ENCODE data around the gene KIF6.
"Not testable (repeated sequence)": the region's sequence is repeated elsewhere in the genome, so short reads cannot be mapped to it uniquely, and the experiment has no call there.

The KIF6 gene

DNA sequence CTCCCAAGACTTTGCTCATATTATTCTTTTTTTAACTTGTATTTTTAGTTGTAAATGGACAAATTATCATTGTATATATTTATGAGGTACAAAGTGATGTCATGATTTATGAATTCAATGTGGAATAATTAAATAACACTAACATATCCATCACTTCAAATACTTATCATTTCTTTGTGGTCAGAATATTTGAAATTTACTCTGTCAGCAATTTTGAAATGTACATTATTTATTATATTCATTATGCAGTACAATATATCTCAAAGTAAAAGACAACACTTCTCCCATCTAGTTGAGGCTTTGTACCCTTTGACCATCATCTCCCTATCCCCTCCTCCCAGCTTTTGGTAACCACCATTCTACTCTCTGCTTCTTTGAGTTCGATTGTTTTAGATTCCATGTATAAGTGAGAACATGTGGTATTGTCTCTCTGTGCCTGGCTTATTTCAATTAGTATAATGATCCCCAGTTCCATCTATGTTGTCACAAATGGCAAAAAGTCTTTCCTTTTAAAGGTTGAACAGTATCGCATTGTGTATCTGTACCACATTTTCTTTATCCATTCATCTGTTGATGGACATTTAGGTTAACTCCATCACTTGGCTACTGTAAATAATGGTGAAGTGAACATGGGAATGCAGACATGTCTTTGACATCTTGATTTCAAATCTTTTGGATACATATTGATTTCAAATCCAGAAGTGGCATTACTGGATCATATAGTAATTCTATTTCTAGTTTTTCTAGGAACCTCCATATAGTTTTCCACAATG lies 197.2 kb downstream of the KIF6 start:
- H3K36me3 Mint-ChIP-seq (ENCODE audit: insufficient read depth), result no peaks in the 10 kb centered on the region

DNA sequence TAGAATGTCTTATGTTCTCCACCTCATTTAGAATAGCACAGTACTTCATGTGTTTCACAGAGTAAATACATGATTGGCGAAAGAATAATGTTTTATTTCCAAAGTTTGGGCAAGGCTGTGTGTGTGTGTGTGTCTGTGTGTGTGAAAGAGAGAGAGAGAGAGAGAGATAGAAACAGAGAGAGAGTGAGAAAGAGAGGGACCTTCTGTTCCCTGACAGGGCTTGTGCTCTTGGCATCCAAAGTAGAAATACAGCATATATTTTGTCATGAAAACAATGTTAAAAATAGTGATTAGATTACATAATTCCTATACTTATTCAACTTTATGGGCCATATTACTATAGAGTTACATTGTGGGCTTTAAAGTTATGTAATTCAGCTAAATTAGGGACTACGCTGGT lies 201.2 kb downstream of the KIF6 start:
- Mint-ChIP-seq H3K36me3 (ENCODE audit: insufficient read depth) (no peaks in the 10 kb centered on the region), H3K9me3 (no peaks in the 10 kb centered on the region), H3K27me3 (peaks cover 16 to 25% of the 10 kb centered on the region in 2 donors), H3K27ac (no peak overlapping the region), H3K4me1 (ENCODE audit: low read depth in 2 of 2) (no peaks in the 10 kb centered on the region), H3K4me3 (no peak overlapping the region)
- DNase-seq, result no peak
- no peak for ATAC-seq (replicated peaks)

More for the DNA sequence above, 197.2 kb downstream of the KIF6 start:
- H3K4me3 Mint-ChIP-seq, result no peak overlapping the region
- DNase-seq, result no peak
- ATAC-seq (replicated peaks), result no peak
- no peak overlapping the region for H3K27ac Mint-ChIP-seq
- H3K4me1 Mint-ChIP-seq (ENCODE audit: low read depth in 2 of 2), result no peaks in the 10 kb centered on the region
- peaks cover 0 to 4% of the 10 kb centered on the region in 2 donors for H3K9me3 Mint-ChIP-seq
- peaks cover 47 to 53% of the 10 kb centered on the region in 2 donors for H3K27me3 Mint-ChIP-seq

DNA sequence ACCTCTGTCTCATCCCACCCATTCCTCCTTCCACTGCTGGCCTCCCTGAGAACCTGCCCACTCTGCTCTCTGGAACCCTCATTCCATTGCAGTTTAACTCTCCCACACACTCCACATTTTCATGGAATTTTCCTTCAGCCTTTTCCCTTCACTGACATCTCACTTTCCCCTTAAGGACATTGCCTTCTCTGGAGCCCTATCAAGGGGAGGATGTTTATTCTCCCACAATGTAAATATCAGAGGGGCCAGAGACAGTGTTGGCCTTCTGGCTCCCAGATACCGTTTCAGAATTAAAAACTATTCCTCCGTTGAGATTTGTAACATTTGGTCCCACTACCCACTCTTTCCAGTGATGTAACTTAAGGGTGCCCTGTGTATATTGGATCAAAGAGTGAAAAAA lies 203.2 kb downstream of the KIF6 start:
- no peaks in the 10 kb centered on the region for H3K9me3 Mint-ChIP-seq
- DNase-seq, result no peak
- H3K4me1 Mint-ChIP-seq (ENCODE audit: low read depth in 2 of 2), result no peaks in the 10 kb centered on the region
- H3K4me3 Mint-ChIP-seq, result no peak overlapping the region
- H3K27ac Mint-ChIP-seq, result no peak overlapping the region
- no peak for ATAC-seq (replicated peaks)
- no peaks in the 10 kb centered on the region for H3K36me3 Mint-ChIP-seq (ENCODE audit: insufficient read depth)
- H3K27me3 Mint-ChIP-seq, result peaks cover 16 to 26% of the 10 kb centered on the region in 2 donors

DNA sequence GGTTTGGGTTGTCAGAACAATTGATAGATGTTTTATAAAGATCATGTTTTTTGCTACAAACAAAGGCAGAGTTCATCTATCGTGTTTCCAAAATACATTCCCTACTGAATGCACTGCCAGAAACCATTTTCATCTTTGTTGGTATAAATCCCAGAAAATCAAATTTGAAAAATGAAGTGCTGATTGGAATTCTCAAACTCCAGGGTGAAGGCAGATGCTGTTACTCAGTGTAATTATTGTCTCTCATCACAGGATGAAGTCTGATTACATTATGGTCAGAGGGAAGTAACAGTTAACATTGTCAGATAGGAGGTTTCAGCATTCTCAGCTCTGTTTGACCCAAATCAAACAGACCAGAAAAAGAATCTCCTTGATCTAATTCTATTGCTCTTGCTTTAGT lies 204.3 kb downstream of the KIF6 start:
- ATAC-seq (replicated peaks) (no peak), DNase-seq (no peak)
- Mint-ChIP-seq H3K4me3 (no peak overlapping the region), H3K27me3 (peaks cover 9 to 23% of the 10 kb centered on the region in 2 donors), H3K4me1 (ENCODE audit: low read depth in 2 of 2) (no peaks in the 10 kb centered on the region), H3K36me3 (ENCODE audit: insufficient read depth) (no peaks in the 10 kb centered on the region), H3K27ac (no peak overlapping the region), H3K9me3 (no peaks in the 10 kb centered on the region)

DNA sequence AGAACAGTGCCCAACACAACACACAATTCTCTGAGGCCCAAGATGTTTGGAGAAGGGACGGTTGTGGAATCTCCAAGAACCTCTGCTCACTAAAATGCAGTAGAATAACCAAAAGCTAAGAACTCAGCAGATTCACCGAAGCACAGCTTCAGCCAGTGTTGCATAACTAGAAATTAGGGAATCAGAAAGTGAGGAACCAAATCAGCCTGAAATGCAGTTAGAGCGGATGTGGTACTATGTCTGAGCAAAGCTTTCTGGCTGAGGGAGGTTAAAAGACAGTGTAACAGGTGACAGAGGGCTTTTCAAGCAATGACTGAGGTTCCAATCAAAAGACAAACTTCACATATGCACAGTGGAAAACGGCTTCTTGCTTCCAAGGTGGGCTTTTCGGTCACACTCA lies 204.8 kb downstream of the KIF6 start:
- no peaks in the 10 kb centered on the region for H3K9me3 Mint-ChIP-seq
- no peak for ATAC-seq (replicated peaks)
- H3K27me3 Mint-ChIP-seq, result peaks cover 9 to 23% of the 10 kb centered on the region in 2 donors
- no peaks in the 10 kb centered on the region for H3K36me3 Mint-ChIP-seq (ENCODE audit: insufficient read depth)
- no peaks in the 10 kb centered on the region for H3K4me1 Mint-ChIP-seq (ENCODE audit: low read depth in 2 of 2)
- no peak overlapping the region for H3K4me3 Mint-ChIP-seq
- DNase-seq, result no peak
- no peak overlapping the region for H3K27ac Mint-ChIP-seq

DNA sequence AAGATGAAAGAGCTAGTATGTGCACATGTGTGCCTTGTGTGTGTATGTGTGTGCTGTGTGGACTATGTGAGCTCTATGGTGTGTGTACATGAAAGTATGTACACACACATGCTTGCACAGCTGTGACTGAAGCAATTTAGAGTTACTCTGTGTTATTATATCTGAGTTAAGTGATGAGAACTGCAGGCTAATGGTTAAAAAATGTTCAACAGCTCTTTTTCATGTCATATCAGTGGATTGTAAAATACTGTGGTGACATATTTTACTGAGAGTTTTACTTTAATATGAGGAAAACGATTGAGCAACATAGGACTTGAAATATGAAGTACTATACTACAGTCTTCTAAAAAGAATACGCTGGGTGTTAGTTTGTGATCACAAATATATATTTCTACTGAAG lies 207.0 kb downstream of the KIF6 start:
- Mint-ChIP-seq H3K27me3 (peaks cover 24 to 28% of the 10 kb centered on the region in 2 donors), H3K4me1 (ENCODE audit: low read depth in 2 of 2) (no peaks in the 10 kb centered on the region), H3K9me3 (no peaks in the 10 kb centered on the region), H3K36me3 (ENCODE audit: insufficient read depth) (no peaks in the 10 kb centered on the region), H3K4me3 (no peak overlapping the region), H3K27ac (no peak overlapping the region)
- no peak for DNase-seq
- no peak for ATAC-seq (replicated peaks)

DNA sequence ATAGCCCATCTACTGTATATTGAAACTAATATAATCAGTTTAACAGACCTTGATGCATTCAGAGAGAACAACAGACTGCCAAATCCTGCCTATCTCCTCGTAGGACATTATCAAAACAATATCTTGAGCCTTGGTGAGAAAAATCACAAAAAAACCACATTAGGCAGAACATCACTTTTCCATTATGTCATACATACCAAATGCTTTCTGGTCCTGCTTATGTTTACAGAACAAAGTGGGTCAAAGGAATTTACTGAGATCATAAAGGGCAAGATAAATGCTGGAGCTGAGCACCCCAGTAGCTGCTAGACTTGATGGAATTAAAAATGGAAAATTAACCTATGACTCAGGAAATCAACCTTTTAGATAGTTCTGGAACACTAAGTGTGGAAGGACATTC lies 207.5 kb downstream of the KIF6 start:
- no peak for ATAC-seq (replicated peaks)
- Mint-ChIP-seq H3K4me3 (no peak overlapping the region), H3K9me3 (no peaks in the 10 kb centered on the region), H3K36me3 (ENCODE audit: insufficient read depth) (no peaks in the 10 kb centered on the region), H3K27me3 (peaks cover 25 to 28% of the 10 kb centered on the region in 2 donors), H3K27ac (no peak overlapping the region), H3K4me1 (ENCODE audit: low read depth in 2 of 2) (no peaks in the 10 kb centered on the region)
- no peak for DNase-seq

DNA sequence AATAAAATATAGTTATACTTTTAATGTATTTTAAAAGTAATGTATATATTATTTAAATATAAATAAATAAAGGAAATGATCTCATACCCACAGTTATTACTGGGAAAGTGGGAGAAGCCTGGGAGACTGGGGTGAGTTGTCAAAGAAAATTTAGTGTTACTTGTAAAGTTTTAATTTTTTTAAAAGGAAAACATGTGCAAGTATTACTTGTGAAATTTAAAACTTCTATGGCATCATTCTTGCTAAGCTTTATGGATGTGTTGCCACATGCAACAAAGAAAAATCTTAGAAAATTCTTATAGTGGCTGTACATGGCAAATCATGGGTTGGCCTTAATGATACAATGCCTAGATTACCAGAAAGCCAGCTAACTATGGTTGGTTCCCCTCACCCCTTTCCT lies 208.7 kb downstream of the KIF6 start:
- no peaks in the 10 kb centered on the region for H3K4me1 Mint-ChIP-seq (ENCODE audit: low read depth in 2 of 2)
- no peaks in the 10 kb centered on the region for H3K36me3 Mint-ChIP-seq (ENCODE audit: insufficient read depth)
- no peak for DNase-seq
- H3K4me3 Mint-ChIP-seq, result no peak overlapping the region
- no peak for ATAC-seq (replicated peaks)
- H3K27ac Mint-ChIP-seq, result no peak overlapping the region
- H3K27me3 Mint-ChIP-seq, result peaks cover 25 to 28% of the 10 kb centered on the region in 2 donors
- no peaks in the 10 kb centered on the region for H3K9me3 Mint-ChIP-seq

DNA sequence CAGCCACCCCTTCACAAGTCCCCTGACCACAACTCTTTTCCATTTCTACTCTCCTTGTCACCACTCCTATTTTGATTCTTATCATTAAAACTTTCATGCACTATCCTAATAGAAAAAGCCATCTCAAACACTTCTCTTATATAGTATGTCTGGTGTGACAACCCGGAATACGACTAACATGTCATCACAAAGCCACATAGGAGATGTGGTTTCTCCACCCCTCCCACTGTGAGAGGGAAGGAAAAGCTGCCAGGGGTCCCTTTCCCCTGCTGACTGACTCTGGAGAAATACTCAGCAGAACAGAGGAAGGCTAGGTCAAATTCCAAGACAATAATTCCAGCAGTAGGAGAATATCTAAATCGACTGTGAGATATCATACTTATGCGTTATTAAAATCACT lies 209.7 kb downstream of the KIF6 start:
- H3K4me1 Mint-ChIP-seq (ENCODE audit: low read depth in 2 of 2), result no peaks in the 10 kb centered on the region
- H3K27ac Mint-ChIP-seq, result no peak overlapping the region
- no peaks in the 10 kb centered on the region for H3K36me3 Mint-ChIP-seq (ENCODE audit: insufficient read depth)
- DNase-seq (no peak), ATAC-seq (replicated peaks) (no peak)
- peaks cover 25 to 28% of the 10 kb centered on the region in 2 donors for H3K27me3 Mint-ChIP-seq
- no peak overlapping the region for H3K4me3 Mint-ChIP-seq
- no peaks in the 10 kb centered on the region for H3K9me3 Mint-ChIP-seq

DNA sequence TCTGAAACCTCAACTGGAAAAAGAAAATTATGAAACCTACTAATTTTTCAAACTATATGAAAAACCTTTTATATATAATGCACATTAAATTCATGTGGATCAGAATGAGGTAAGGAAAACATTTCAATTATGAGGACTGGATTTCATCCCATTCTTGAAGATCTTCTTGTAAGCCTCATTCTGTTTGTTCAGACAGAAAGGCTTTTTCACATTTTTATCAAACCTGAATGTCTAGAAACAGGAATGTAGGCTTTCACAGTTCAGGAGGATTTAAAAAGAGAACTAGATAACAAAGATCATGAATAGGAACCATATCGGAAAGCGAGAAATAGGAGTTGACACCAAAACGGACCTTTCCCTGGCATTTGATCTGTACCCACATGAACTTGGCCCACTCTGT lies 210.2 kb downstream of the KIF6 start:
- Mint-ChIP-seq H3K27ac (no peak overlapping the region), H3K4me3 (no peak overlapping the region), H3K36me3 (ENCODE audit: insufficient read depth) (no peaks in the 10 kb centered on the region), H3K4me1 (ENCODE audit: low read depth in 2 of 2) (no peaks in the 10 kb centered on the region), H3K27me3 (peaks cover 25 to 28% of the 10 kb centered on the region in 2 donors), H3K9me3 (no peaks in the 10 kb centered on the region)
- ATAC-seq (replicated peaks), result no peak
- no peak for DNase-seq

DNA sequence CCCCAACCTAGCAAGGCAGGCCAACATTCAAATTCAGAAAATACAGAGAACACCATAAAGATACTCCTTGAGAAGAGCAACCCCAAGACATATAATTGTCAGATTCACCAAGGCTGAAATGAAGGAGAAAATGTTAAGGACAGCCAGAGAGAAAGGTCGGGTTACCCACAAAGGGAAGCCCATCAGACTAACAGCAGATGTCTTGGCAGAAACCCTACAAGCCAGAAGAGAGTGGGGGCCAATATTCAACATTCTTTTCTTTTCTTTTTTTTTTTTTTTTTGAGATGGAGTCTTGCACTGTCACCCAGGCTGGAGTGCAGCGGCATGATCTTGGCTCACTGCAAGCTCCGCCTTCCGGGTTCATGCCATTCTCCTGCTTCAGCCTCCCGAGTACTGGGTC lies 215.4 kb downstream of the KIF6 start:
- H3K36me3 Mint-ChIP-seq (ENCODE audit: insufficient read depth); H3K9me3 Mint-ChIP-seq; DNase-seq; H3K4me3 Mint-ChIP-seq; H3K4me1 Mint-ChIP-seq (ENCODE audit: low read depth in 2 of 2); ATAC-seq (replicated peaks); H3K27ac Mint-ChIP-seq: not testable (repeated sequence)
- peaks cover 15 to 21% of the 10 kb centered on the region in 2 donors for H3K27me3 Mint-ChIP-seq

DNA sequence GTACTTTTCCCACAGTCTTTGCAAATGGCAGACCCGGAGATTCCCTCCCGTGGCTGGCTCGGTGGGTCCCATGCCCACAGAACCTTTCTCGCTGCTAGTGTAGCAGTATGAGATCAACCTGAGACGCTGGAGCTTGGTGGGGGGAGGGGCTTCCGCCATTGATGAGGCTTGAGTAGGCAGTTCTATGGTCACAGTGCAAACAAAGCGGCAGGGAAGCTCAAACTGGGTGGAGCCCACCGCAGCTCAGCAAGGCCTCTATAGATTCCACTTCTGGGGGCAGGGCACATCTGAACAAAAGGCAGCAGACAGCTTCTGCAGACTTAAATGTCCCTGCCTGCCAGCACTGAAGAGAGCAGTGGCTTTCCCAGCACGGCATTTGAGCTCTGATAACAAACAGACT lies 216.7 kb downstream of the KIF6 start:
- DNase-seq (no peak), ATAC-seq (replicated peaks) (no peak)
- H3K27me3 Mint-ChIP-seq, result peaks cover 21 to 23% of the 10 kb centered on the region in 2 donors
- no peak overlapping the region for H3K4me3 Mint-ChIP-seq
- H3K4me1 Mint-ChIP-seq (ENCODE audit: low read depth in 2 of 2), result no peaks in the 10 kb centered on the region
- peaks cover 0 to 3% of the 10 kb centered on the region in 2 donors for H3K9me3 Mint-ChIP-seq
- H3K27ac Mint-ChIP-seq, result no peak overlapping the region
- H3K36me3 Mint-ChIP-seq (ENCODE audit: insufficient read depth), result no peaks in the 10 kb centered on the region

DNA sequence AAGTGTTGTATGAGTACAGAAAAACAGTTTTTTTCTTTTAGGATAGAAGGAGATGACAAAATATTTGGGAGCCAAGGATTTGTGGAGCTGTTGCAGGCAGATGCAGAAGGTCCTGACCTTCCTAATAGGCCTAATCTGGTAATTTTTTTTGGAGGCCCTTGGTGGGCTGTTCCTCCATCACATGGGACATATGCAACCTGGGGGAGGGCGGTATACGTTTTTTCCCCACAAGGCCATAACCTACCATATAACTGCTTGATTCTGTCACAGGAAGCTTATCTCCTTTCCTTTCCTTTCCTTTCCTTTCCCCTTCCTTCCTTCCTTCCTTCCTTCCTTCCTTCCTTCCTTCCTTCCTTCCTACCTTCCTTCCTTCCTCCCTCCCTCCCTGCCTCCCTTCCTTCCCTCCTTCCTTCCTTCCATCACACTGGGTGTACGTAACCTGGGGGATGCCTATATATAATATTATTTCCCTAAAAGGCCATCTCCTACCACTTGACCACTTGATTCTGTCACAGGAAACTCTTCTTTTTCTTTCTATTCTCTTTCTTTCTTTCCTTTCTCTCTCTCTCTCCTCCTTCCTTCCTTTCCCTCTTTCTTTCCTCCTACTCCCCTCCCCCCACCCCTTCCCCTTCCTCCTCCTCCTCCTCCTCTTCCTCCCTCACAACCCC lies 217.7 kb downstream of the KIF6 start:
- H3K27me3 Mint-ChIP-seq, result peaks cover 29 to 32% of the 10 kb centered on the region in 2 donors
- H3K9me3 Mint-ChIP-seq, result peaks cover 5 to 13% of the 10 kb centered on the region in 2 donors
- no peak overlapping the region for H3K4me3 Mint-ChIP-seq
- ATAC-seq (replicated peaks) (no peak), DNase-seq (no peak)
- H3K36me3 Mint-ChIP-seq (ENCODE audit: insufficient read depth), result no peaks in the 10 kb centered on the region
- H3K4me1 Mint-ChIP-seq (ENCODE audit: low read depth in 2 of 2), result no peaks in the 10 kb centered on the region
- H3K27ac Mint-ChIP-seq, result no peak overlapping the region

DNA sequence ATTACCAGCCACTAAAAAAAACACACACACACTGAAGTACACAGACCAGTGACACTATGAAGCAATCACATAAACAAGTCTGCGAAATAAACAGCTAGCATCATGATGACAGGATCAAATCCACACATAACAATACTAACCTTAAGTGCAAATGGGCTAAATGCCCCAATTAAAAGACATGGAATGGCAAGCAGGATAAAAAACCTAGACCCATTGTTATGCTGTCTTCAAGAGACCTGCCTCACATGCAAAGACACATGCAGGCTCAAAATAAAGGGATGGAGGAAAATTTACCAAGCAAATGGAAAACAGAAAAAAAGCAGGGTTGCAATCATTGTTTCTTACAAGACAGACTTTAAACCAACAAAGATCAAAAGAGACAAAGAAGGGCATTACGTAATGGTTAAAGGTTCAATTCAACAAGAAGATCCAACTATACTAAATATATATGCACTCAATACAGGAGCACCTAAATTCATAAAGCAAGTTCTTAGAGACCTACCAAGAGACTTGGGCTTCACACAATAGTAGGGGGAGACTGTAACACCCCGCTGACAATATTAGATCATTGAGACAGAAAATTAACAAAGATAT lies 222.7 kb downstream of the KIF6 start:
- Mint-ChIP-seq H3K9me3 (peaks cover 12 to 42% of the 10 kb centered on the region in 2 donors), H3K27me3 (peaks cover 50 to 55% of the 10 kb centered on the region in 2 donors)
- DNase-seq; H3K36me3 Mint-ChIP-seq (ENCODE audit: insufficient read depth); H3K4me1 Mint-ChIP-seq (ENCODE audit: low read depth in 2 of 2); H3K4me3 Mint-ChIP-seq; H3K27ac Mint-ChIP-seq; ATAC-seq (replicated peaks): not testable (repeated sequence)

Data from effector memory CD8-positive, alpha-beta T cell (primary cell).